Neuronal stem cell (in vitro differentiated cells): Measurements from ENCODE around the gene FERMT3.

Experiments
- DNase-seq: peaks from one replicate; pipeline ENCODE4 v3.0.0-alpha.2; 2013; ENCODE audit warnings: low spot score
- H2AFZ ChIP-seq: one replicate; pipeline ENCODE4 v1.6.1; 2013; ENCODE audit warnings: mild to moderate bottlenecking, low read length, inconsistent platforms
- H2AK5ac ChIP-seq: 2 replicates; pipeline ENCODE4 v1.6.1; 2013; ENCODE audit warnings: low read depth, mild to moderate bottlenecking, inconsistent platforms, low read length, moderate library complexity, mixed read lengths
- H2BK120ac ChIP-seq: 2 replicates; pipeline ENCODE4 v1.6.1; 2013; ENCODE audit warnings: low read depth, mild to moderate bottlenecking, inconsistent platforms, low read length, moderate library complexity, mixed read lengths
- H2BK12ac ChIP-seq: one replicate; pipeline ENCODE4 v1.6.1; 2013; ENCODE audit warnings: low read length, inconsistent platforms
- H2BK15ac ChIP-seq: 2 replicates; pipeline ENCODE4 v1.6.1; 2013; ENCODE audit warnings: mild to moderate bottlenecking, low read length, inconsistent platforms, mixed read lengths
- H2BK5ac ChIP-seq: one replicate; pipeline ENCODE4 v1.6.1; 2013; ENCODE audit warnings: inconsistent platforms, mild to moderate bottlenecking, low read length, moderate library complexity
- H3K14ac ChIP-seq: one replicate; pipeline ENCODE4 v1.6.1; 2013; ENCODE audit warnings: low read length, inconsistent platforms
- H3K18ac ChIP-seq: 2 replicates; pipeline ENCODE4 v1.6.1; 2013; ENCODE audit warnings: low read length, inconsistent platforms
- H3K23ac ChIP-seq: 2 replicates; pipeline ENCODE4 v1.6.1; 2013; ENCODE audit warnings: low read depth, mild to moderate bottlenecking, mixed read lengths, low read length, inconsistent platforms; ENCODE audit not compliant: poor library complexity
- H3K27ac ChIP-seq: replicated peaks from 3 replicates; pipeline ENCODE4 v1.5.1; 2013; ENCODE audit warnings: low read length, inconsistent platforms
- H3K27me3 ChIP-seq, 3 experiments: 2 replicates each; pipeline ENCODE4 v1.6.1; 2013; ENCODE audit warnings: low read length in 3 of 3, mild to moderate bottlenecking in 2 of 3, inconsistent platforms in 1 of 3, low read depth in 1 of 3, mixed read lengths in 1 of 3, moderate library complexity in 1 of 3; ENCODE audit not compliant: control insufficient read depth in 3 of 3, insufficient read depth in 3 of 3
- H3K36me3 ChIP-seq, 2 donors: replicated peaks in 1 of 2; 2 replicates each; pipeline ENCODE4 v1.6.1; 2013; ENCODE audit warnings: low read length in 2 of 2; ENCODE audit not compliant: control insufficient read depth in 2 of 2, insufficient read depth in 2 of 2
- H3K4ac ChIP-seq: 2 replicates; pipeline ENCODE4 v1.6.1; 2013; ENCODE audit warnings: inconsistent platforms, mild to moderate bottlenecking, low read length, moderate library complexity
- H3K4me1 ChIP-seq, 2 donors: 1 replicate in 1 of 2; 2 replicates in 1 of 2; pipeline ENCODE4 v1.6.1; 2013; ENCODE audit warnings: low read length in 2 of 2, low read depth in 1 of 2; ENCODE audit not compliant: control insufficient read depth in 2 of 2, insufficient read depth in 1 of 2
- H3K4me2 ChIP-seq: one replicate; pipeline ENCODE4 v1.6.1; 2013; ENCODE audit warnings: mild to moderate bottlenecking, low read length, inconsistent platforms; ENCODE audit not compliant: insufficient read depth, poor library complexity, severe bottlenecking
- H3K4me3 ChIP-seq, 2 donors: 2 replicates each; pipeline ENCODE4 v1.5.1; 2013; ENCODE audit warnings: low read length in 2 of 2, mild to moderate bottlenecking in 2 of 2, inconsistent platforms in 1 of 2, moderate library complexity in 1 of 2
- H3K79me1 ChIP-seq: one replicate; pipeline ENCODE4 v1.6.1; 2013; ENCODE audit warnings: low read depth, mild to moderate bottlenecking, inconsistent platforms, low read length, moderate library complexity
- H3K9ac ChIP-seq: one replicate; pipeline ENCODE4 v1.6.1; 2013; ENCODE audit warnings: mild to moderate bottlenecking, low read depth, low read length, inconsistent platforms; ENCODE audit not compliant: poor library complexity
- H3K9me3 ChIP-seq, 2 donors: replicated peaks in 1 of 2; 2 replicates each; pipeline versions ENCODE3 to v1.6.1; 2013; ENCODE audit warnings: low read length in 2 of 2, mild to moderate bottlenecking in 2 of 2, inconsistent platforms in 1 of 2, low read depth in 1 of 2, mixed read lengths in 1 of 2, moderate library complexity in 1 of 2; ENCODE audit not compliant: control insufficient read depth in 2 of 2, insufficient read depth in 1 of 2
- H4K8ac ChIP-seq: one replicate; pipeline ENCODE4 v1.6.1; 2013; ENCODE audit warnings: low read depth, mild to moderate bottlenecking, inconsistent platforms, low read length, moderate library complexity
- H4K91ac ChIP-seq: one replicate; pipeline ENCODE4 v1.6.1; 2013; ENCODE audit warnings: low read length, low read depth, mild to moderate bottlenecking, inconsistent platforms; ENCODE audit not compliant: poor library complexity
- WGBS, 2 donors: extraction: QIAGEN DNeasy Blood & Tissue Kit; methylation state at CpG; one replicate each; pipeline ENCODE4 v1.1.7; 2013; ENCODE audit warnings: missing lambda C conversion rate in 2 of 2, mixed read lengths in 1 of 2; ENCODE audit not compliant: insufficient read length in 2 of 2, insufficient replicate concordance in 1 of 2; ENCODE audit errors: extremely low coverage in 2 of 2; 5-methylcytosine and 5-hydroxymethylcytosine counted together

FERMT3 gene

DNA sequence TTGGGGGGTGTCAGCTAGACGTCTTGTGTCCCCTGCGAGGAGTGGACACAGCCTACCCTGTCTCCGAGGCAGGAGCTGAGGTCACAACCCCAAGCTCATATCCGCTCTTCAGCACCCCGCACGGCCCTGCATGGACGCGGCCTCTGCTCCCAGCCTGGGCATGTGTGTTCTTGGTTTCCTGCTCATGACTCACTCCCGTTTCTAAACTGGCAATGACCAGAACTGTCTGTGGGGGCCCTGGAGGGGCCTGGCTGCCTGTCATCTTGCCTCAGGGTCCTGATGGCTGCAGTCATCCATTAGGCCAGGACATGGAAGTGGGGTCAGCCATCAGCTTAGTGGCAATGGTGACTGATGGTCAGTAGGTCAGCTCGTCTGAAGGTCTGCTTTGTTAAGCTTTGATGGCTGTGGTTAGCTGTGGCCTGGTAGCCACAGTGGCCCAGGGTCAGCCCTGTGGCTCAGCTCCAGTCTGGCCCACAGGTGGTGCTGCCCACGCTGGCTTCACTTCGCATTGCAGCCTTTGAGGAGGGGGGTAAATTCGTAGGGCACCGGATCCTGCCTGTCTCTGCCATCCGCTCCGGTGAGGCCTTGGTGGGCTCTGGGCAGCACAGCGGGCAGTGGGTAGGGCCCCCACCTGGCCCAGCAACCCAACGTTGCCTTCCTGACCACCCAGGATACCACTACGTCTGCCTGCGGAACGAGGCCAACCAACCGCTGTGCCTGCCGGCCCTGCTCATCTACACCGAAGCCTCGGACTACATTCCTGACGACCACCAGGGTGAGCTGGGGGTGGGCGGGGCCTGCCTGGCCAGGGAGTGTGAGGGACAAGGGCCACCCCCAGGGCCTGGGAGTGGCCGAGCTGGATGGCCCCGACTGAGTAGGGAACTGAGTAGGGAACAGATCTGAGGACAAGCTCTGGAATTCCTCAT, 56.8 kb downstream of the FERMT3 start:
- Histone ChIP-seq H3K9ac (peak overlapping the region; percentile 72), H3K36me3 (peaks cover 45 to 78% of the 10 kb centered on the region in 2 donors), H3K14ac (no peak overlapping the region), H2AK5ac (peak overlapping the region; percentile 36), H3K23ac (no peak overlapping the region), H3K9me3 (no peaks in the 10 kb centered on the region), H3K27ac (peak overlapping the region; percentile 41), H3K79me1 (peaks cover 5% of the 10 kb centered on the region), H2AFZ (no peak overlapping the region), H3K4me3 (no peak overlapping the region), H4K91ac (no peak overlapping the region), H3K4me2 (peak overlapping the region; percentile 2), H3K4me1 (peaks cover 0 to 4% of the 10 kb centered on the region in 2 donors), H2BK5ac (peak overlapping the region; percentile 82), H3K27me3 (no peaks in the 10 kb centered on the region), H2BK120ac (no peak overlapping the region), H4K8ac (peak overlapping the region; percentile 76), H3K4ac (no peak overlapping the region), H3K18ac (peak overlapping the region; percentile 54), H2BK12ac (no peak overlapping the region), H2BK15ac (no peak overlapping the region)
- WGBS, 2 donors = no CpG with 5 or more reads among the region's 29 CpGs
- DNase-seq = no peak

DNA sequence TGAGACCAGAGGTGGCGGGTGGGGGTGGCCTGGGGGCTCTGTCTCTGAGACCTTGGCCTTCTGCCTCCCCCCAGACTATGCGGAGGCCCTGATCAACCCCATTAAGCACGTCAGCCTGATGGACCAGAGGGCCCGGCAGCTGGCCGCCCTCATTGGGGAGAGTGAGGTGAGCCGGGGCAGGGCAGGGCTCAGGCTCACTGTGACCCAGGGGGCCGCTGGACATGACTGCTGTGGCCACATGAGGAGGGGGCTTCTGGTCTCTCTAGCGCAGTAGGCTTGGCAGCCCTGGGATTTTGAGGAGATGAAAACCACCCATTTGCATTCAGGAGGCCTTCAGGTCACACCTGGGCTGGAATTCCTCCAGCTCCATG, 57.4 kb downstream of the FERMT3 start:
- Histone ChIP-seq H3K79me1 (peaks cover 5% of the 10 kb centered on the region), H2BK12ac (no peak overlapping the region), H3K27ac (no peak overlapping the region), H2BK5ac (peak overlapping the region; percentile 82), H4K91ac (no peak overlapping the region), H4K8ac (no peak overlapping the region), H2BK120ac (no peak overlapping the region), H3K36me3 (peaks cover 40 to 71% of the 10 kb centered on the region in 2 donors), H2AFZ (no peak overlapping the region), H3K4me2 (peak overlapping the region; percentile 2), H3K27me3 (no peaks in the 10 kb centered on the region), H3K9me3 (no peaks in the 10 kb centered on the region), H3K9ac (no peak overlapping the region), H3K14ac (no peak overlapping the region), H2BK15ac (no peak overlapping the region), H3K4ac (peak overlapping the region; percentile 53), H3K4me1 (peaks cover 4 to 11% of the 10 kb centered on the region in 2 donors), H3K4me3 (no peak overlapping the region), H3K18ac (no peak overlapping the region), H3K23ac (no peak overlapping the region), H2AK5ac (peak overlapping the region; percentile 70)
- no peak for DNase-seq
- no CpG with 5 or more reads among the region's 8 CpGs for WGBS, 2 donors

DNA sequence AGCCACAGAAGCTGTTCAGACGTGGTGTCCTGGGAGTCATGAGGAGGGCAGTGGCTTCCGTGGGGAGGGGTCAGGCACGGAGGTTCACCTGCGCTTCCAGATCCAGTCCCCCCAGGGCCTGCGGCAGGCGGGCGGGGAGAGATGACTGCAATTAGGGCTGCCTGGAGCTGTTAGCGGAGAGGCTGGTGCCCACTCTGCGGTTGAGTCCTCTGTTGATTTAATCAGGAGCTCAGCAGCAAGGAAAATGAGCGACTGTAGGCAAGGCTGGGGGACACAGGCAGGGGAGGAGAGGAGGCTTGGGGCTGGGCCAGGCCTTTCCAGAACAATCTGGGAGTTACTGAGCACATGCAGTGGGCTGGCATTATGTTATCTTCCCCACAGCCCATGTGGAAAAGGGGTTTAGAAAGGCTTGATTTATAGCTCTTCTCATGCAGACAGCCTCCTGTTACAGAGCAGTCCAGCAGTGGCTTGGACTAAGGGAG, 57.9 kb downstream of the FERMT3 start:
- Histone ChIP-seq H3K4ac (peak overlapping the region; percentile 53), H3K36me3 (peaks cover 37 to 67% of the 10 kb centered on the region in 2 donors)
- DNase-seq = no peak

More for the DNA sequence above, 57.9 kb downstream of the FERMT3 start:
- H3K27ac ChIP-seq = no peak overlapping the region
- WGBS, 2 donors = no CpG with 5 or more reads among the region's 10 CpGs
- no peak overlapping the region for H2BK12ac ChIP-seq
- peak overlapping the region; percentile 30 for H3K9ac ChIP-seq
- peaks cover 5% of the 10 kb centered on the region for H3K79me1 ChIP-seq
- H3K23ac ChIP-seq = no peak overlapping the region
- no peak overlapping the region for H2AFZ ChIP-seq
- peak overlapping the region; percentile 70 for H2AK5ac ChIP-seq
- H4K8ac ChIP-seq = peak overlapping the region; percentile 43
- no peaks in the 10 kb centered on the region for H3K27me3 ChIP-seq
- H3K4me2 ChIP-seq = no peak overlapping the region
- peak overlapping the region; percentile 82 for H2BK5ac ChIP-seq
- H3K9me3 ChIP-seq = no peaks in the 10 kb centered on the region
- H3K14ac ChIP-seq = no peak overlapping the region
- H3K4me3 ChIP-seq = no peak overlapping the region
- peaks cover 7 to 11% of the 10 kb centered on the region in 2 donors for H3K4me1 ChIP-seq
- peak overlapping the region; percentile 8 for H3K18ac ChIP-seq
- H2BK120ac ChIP-seq = no peak overlapping the region
- no peak overlapping the region for H4K91ac ChIP-seq
- no peak overlapping the region for H2BK15ac ChIP-seq
